GM21360 (cell line): Measurements from ENCODE around the gene TMEM156.
A peak's percentile ranks its signal among the peaks of the same experiment; 100 is the strongest.
"Not testable (repeated sequence)": the region's sequence is repeated elsewhere in the genome, so short reads cannot be mapped to it uniquely, and the experiment has no call there.

Experiments
- ATAC-seq: cut with Tn5 transposase; IDR thresholded peaks from one replicate; pipeline ENCODE4 v1.9.1; 2021; ENCODE audit warnings: mild to moderate bottlenecking, moderate library complexity; ENCODE audit not compliant: unreplicated experiment

Gene TMEM156

GRCh38 chr4:38964942-38965775 is 67.0 kb downstream of the TMEM156 start:
- no peak for ATAC-seq

DNA sequence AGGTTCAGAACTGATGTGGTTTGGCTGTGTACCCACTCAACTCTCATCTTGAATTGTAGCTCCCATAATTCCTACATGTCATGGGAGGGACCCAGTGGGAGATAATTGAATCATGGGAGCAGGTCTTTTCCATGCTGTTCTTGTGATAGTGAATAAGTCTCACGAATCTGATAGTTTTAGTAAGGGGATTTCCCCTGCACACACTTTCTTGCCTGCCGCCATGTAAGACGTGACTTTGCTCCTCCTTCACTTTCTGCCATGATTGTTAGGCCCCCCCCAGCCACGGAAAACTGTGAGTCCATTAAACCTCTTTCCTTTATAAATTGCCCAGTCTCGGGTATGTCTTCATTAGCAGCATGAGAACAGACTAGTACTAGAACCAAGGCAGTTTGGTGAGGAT is 73.0 kb downstream of the TMEM156 start:
- ATAC-seq: not testable (repeated sequence)

GRCh38 chr4:38958453-38959190 is 73.6 kb downstream of the TMEM156 start:
- ATAC-seq: no peak

GRCh38 chr4:38957893-38958292 is 74.3 kb downstream of the TMEM156 start:
- ATAC-seq: no peak

- no peak for ATAC-seq
These were observed 74.9 kb downstream of the TMEM156 start for GRCh38 chr4:38957261-38957815.

GRCh38 chr4:38955957-38956356 is 76.3 kb downstream of the TMEM156 start:
- ATAC-seq: no peak

DNA sequence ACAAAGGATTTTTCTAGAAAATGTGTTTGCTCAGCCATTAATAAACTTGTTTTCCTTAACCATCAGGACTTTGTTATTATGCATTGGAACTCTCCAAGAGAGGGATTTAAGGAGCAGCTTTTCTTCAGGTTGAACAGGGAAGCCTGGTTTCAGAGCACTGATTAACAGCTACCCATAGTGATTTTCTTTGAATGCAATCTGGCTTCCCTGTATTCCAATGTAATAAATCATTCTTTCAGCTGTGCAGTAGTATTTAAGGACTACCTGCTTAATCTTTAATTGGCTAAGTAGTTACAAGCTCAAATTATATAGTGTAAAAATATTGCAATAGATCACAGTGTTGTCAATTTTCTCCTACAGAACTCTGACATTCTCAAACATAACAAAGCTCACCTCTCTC is 77.5 kb downstream of the TMEM156 start:
- ATAC-seq: no peak

DNA sequence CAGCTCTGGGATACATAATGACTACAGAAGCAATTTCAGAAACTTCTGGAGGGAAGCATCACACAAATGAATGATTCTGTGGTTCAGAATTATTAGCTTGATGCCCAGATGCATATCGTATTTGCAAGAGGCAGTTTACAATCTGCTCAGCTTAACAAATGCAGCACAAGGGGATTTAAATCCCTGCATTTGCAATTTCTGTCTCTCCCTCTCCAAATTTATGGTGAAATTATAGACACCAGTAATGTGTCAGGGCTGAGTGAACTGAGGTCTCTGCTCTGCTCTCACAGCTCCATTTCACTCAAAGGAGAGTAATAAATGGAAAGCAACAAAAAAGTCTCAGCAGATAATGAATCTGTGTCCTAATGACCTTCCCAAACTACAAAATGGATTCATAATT is 80.2 kb downstream of the TMEM156 start:
- ATAC-seq: no peak

- ATAC-seq: no peak
These were observed 80.6 kb downstream of the TMEM156 start for GRCh38 chr4:38951598-38951997.

- ATAC-seq: no peak
These were observed 81.5 kb downstream of the TMEM156 start for GRCh38 chr4:38950734-38951133.

DNA sequence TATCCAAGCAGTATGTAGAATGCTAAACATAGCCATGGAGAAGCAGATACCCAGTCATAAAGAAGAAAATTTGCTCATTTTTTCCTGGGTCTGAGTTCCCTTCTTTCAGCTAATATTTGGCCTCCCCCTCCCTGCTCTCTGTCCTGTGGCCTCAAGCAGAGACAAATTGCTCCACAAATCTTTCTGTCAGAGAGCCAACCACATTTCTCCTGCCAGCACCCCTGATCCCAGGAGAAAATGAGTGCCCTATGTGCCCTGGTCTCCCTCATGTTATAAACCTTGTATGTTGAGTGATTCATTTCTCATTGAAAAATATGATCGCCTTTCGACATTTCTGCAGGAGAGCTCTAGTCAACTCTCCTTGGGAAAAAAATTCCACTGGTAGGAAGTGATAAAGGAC is 82.0 kb downstream of the TMEM156 start:
- ATAC-seq: no peak

- ATAC-seq: no peak
These were observed 82.7 kb downstream of the TMEM156 start for GRCh38 chr4:38949411-38950051.

DNA sequence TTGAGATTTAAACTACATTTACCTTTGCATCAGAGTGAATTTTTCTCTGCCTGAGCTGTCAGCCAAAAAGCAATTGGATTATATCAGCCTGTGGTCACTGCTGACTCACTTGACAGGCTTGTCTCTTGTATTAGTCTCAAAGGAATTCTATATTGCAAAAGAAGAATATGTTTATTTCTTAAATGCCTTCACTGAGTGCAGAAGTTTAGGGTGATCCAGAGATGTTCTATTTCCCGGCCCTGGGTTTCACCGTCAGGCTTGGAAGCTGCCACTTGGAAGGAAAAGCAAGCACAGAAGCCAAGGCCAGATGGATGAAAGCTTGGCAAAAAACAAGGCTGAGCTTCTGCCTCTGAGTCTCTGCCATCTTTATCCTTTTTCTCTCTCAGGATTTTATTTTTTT is 83.7 kb downstream of the TMEM156 start:
- ATAC-seq: no peak

DNA sequence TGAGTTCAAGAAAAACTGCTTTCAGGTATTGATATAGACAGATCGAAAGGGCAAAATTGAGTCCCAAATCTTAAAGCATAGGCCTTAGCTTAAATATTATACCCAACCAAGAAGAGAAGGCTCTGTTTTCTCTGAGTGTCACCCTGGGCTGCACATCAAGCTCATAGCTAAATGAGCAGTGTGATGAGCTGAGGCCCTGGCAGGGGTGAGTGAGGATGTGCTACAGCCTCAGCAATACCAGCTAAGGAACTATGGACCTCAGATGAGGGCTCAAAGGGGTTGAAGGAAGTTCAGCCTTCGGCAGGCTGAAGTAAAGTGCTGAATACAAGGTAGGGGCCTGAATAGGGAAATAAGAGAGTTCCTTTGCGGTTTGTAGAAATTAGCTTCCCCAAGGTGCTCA is 85.3 kb downstream of the TMEM156 start:
- ATAC-seq: no peak

GRCh38 chr4:38944440-38944839 is 87.8 kb downstream of the TMEM156 start:
- no peak for ATAC-seq

DNA sequence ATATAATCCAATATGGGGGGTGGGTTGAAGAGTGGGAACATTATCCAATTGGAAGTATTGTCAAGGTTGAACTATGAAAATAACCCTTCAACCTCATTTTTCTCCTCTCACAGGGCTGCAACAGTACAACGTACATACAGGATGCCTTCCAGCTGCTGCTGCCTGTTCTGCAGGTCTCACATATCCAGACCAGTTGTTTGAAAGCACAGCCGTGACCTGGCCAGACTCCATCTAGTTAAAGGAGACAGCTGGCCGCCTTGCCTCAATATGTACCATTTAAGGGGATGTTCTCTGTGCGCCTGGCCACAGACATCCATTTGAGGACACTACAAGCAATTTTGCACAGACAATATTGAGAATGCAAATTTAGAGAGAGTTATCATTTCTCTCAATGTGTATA is 88.9 kb downstream of the TMEM156 start:
- ATAC-seq: no peak

DNA sequence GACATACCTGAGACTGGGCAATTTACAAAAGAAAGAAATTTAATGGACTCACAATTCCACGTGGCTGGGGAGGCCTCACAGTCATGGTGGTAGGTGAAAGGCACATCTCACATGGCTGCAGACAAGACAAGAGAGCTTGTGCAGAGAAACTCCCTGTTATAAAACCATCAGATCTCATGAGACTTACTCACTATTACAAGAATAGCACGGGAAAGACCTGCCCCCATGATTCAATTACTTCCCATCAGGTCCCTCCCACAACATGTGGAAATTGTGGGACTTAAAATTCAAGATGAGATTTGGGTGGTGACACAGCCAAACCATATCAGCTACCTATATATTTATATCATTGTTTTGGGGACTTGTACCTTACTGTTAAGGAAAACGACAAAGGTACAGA is 90.3 kb downstream of the TMEM156 start:
- not testable (repeated sequence) for ATAC-seq

- no peak for ATAC-seq
These were observed 91.7 kb downstream of the TMEM156 start for GRCh38 chr4:38940476-38940875.

DNA sequence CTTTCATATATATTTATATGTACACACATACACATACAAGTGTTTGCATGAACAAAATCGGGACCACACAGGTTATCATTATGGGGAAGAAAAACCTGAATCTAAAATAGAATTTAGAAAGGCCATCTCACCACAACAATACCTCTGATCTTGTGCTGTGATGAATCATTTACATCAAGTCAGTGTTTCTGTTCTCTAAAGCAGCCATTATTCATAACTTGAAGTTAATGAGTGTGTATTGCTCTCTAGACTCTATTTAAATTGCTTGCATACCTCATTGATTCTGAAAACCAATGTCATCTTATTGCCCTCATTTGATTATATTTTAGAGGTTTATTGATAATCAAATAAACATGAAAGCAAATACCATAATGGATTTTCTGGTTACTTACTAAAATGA is 93.0 kb downstream of the TMEM156 start:
- peak; percentile 85 for ATAC-seq

DNA sequence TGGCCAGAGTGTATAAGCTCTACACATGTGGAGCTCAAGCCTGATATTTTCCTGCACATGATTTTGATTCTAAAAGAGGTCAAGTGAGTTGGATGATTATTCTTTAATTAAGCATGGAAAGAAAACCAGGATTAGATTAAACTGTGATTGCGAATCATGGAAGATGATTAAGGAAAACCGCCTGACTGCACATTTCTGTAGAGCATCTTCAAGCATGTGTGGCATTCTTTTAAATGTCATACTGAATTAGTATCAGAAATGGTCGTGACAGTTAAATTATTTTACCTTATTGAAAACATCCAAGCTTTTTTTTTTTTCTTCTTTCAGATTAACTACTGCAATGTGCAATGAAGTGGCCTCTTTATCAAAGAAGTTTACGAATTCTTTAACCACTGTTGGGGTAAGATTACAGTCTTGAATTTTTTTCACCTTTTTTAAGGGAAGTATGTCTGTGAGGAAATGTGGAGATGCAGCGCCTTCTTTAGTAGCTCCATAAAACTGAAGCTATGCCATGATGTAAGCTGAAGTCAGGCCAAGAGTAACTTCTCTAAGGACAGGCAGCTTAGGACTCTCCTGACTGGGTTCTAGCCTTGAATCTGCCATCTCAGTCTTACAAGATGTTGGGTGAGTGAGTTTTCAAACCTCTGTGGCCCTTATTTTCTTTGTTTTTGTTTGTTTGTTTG is 96.7 kb downstream of the TMEM156 start:
- ATAC-seq: no peak

DNA sequence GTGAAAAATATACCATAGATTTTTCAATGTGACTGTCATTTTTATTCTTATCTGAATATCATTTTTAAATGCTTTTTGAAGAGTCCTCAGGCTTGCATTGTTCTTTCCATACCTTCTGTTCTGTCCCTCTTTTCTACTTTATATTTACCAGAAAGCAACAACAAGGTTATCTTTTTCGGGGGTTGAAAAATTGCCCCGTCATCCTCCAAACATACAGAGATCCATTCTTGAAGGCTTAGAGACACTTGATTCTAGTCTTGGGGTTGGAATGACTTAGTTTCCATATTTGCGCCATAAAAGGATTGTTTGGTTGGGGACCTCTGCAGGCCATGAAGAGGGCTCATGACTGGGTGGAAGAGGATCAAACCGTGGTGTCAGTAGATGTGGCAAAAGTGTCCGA is 101.1 kb downstream of the TMEM156 start:
- ATAC-seq: no peak
